ENCODE measurements around the gene C16orf74. TPM values are rescaled to one million over a fixed set of nuclear protein-coding genes. Genes with fewer than 3 reads are reported as not detected.

C16orf74 gene
- total RNA-seq, 1 experiment from 2014 or later: 1.8 TPM

- DNase-seq (ENCODE audit: extremely low read depth, low read depth): no peak
Observed at GRCh38 chr16:85777583-85778310, 26.9 kb upstream of the C16orf74 start.

- DNase-seq (ENCODE audit: extremely low read depth, low read depth): no peak
Observed at GRCh38 chr16:85774811-85775210, 23.9 kb upstream of the C16orf74 start.

- no peak for DNase-seq (ENCODE audit: extremely low read depth, low read depth)
Observed at GRCh38 chr16:85774136-85774535, 23.2 kb upstream of the C16orf74 start.

GRCh38 chr16:85773044-85773443 lies 22.1 kb upstream of the C16orf74 start:
- DNase-seq (ENCODE audit: extremely low read depth, low read depth): no peak

- no peak for DNase-seq (ENCODE audit: extremely low read depth, low read depth)
Observed at GRCh38 chr16:85770741-85771140, 19.8 kb upstream of the C16orf74 start.

GRCh38 chr16:85768199-85768598 lies 17.3 kb upstream of the C16orf74 start:
- no peak for DNase-seq (ENCODE audit: extremely low read depth, low read depth)

- peak; percentile 69 for DNase-seq (ENCODE audit: extremely low read depth, low read depth)
Observed at GRCh38 chr16:85767531-85767930, 16.6 kb upstream of the C16orf74 start.

- DNase-seq (ENCODE audit: extremely low read depth, low read depth): no peak
Observed at GRCh38 chr16:85765767-85766166, 14.9 kb upstream of the C16orf74 start.

GRCh38 chr16:85765211-85765610 lies 14.3 kb upstream of the C16orf74 start:
- no peak for DNase-seq (ENCODE audit: extremely low read depth, low read depth)

- DNase-seq (ENCODE audit: extremely low read depth, low read depth): no peak
Observed at GRCh38 chr16:85763616-85764015, 12.7 kb upstream of the C16orf74 start.

- DNase-seq (ENCODE audit: extremely low read depth, low read depth): no peak
Observed at GRCh38 chr16:85762970-85763369, 12.1 kb upstream of the C16orf74 start.

- no peak for DNase-seq (ENCODE audit: extremely low read depth, low read depth)
Observed at GRCh38 chr16:85761861-85762260, 11.0 kb upstream of the C16orf74 start.

GRCh38 chr16:85759631-85760419 lies 8.9 kb upstream of the C16orf74 start:
- DNase-seq (ENCODE audit: extremely low read depth, low read depth): no peak

- DNase-seq (ENCODE audit: extremely low read depth, low read depth): no peak
Observed at GRCh38 chr16:85759136-85759535, 8.2 kb upstream of the C16orf74 start.

- no peak for DNase-seq (ENCODE audit: extremely low read depth, low read depth)
Observed at GRCh38 chr16:85757341-85757822, 6.5 kb upstream of the C16orf74 start.

GRCh38 chr16:85755929-85756768 lies 5.3 kb upstream of the C16orf74 start:
- DNase-seq (ENCODE audit: extremely low read depth, low read depth): no peak

- DNase-seq (ENCODE audit: extremely low read depth, low read depth): no peak
Observed at GRCh38 chr16:85754413-85754812, 3.5 kb upstream of the C16orf74 start.

GRCh38 chr16:85753976-85754375 lies 3.1 kb upstream of the C16orf74 start:
- no peak for DNase-seq (ENCODE audit: extremely low read depth, low read depth)

GRCh38 chr16:85753559-85753958 lies 2.7 kb upstream of the C16orf74 start:
- no peak for DNase-seq (ENCODE audit: extremely low read depth, low read depth)

- DNase-seq (ENCODE audit: extremely low read depth, low read depth): peak; percentile 24
Observed at GRCh38 chr16:85752511-85753420, 1.9 kb upstream of the C16orf74 start.
